ENCODE measurements around the gene PPP1R3C. TPM values are rescaled to one million over a fixed set of nuclear protein-coding genes. Genes with fewer than 3 reads are reported as not detected.

Gene PPP1R3C
- total RNA-seq, 2 experiments from 2014 or later, result not detected

DNA sequence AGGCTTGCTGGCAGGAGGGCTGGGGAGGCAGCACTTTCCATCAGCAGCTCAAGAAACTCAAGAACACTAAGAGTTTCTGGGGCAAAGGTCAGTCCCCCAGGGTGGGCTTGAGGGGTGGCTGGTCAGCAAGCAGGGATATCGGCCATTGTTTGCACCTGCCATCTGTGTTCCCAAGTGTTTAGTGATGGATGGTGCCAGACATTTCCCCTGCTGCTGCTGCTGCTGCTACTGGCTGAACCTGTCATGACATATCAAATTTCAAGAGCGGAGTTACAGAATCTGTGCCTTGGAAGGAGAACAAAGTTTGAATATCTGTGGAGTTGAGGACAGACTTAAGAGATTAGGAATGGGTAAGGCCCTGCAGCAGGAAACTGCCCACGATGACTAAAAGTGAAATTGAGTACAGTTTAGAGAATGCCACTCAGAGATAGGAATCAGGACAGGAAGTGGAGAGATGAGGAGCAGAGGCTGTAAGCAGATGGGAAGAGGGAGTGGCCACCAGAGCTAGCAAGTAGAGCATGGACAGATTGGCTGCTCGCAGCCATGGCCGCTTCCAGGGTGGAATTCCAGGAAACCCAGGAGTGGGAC lies 39.2 kb upstream of the PPP1R3C start:
- no peaks in the 10 kb centered on the region for H3K4me1 ChIP-seq (ENCODE audit: insufficient read depth, low read length, poor library complexity, severe bottlenecking)
- DNase-seq (ENCODE audit: low spot score), result no peak
- H3K36me3 ChIP-seq (ENCODE audit: insufficient read depth, low read length), result no peaks in the 10 kb centered on the region
- H4K20me1 ChIP-seq (ENCODE audit: insufficient read depth, low read length), result no peaks in the 10 kb centered on the region
- no TSS peak for BruUV-seq (replicated peaks)
- H3K79me2 ChIP-seq (ENCODE audit: insufficient read depth, low read depth, low read length), result no peaks in the 10 kb centered on the region
- TF ChIP-seq CTCF (conservative IDR thresholded peaks at IDR 0.05; ENCODE audit: low read length) (no peak), EZH2phosphoT487 (IDR thresholded peaks at IDR 0.05; ENCODE audit: borderline replicate concordance, low read depth, low read length) (no peak)
- CTCF ChIA-PET (ENCODE audit: unreplicated experiment), result no interaction called here
- intact Hi-C loops (cut with micrococcal nuclease; ENCODE audit: unreplicated experiment), result no loop called here
- H3K4me2 ChIP-seq (ENCODE audit: low read length), result no peak overlapping the region
- no peak overlapping the region for H2AFZ ChIP-seq (ENCODE audit: low read length)
- no peaks in the 10 kb centered on the region for H3K9me2 ChIP-seq (ENCODE audit: insufficient read depth, low read length)
- no peak overlapping the region for H3K4me3 ChIP-seq (ENCODE audit: low read depth, low read length, poor library complexity, severe bottlenecking)
- no peaks in the 10 kb centered on the region for H3K9me3 ChIP-seq (ENCODE audit: low read length)
- H3K27ac ChIP-seq (ENCODE audit: low read depth, low read length, poor library complexity, severe bottlenecking), result no peak overlapping the region
- POLR2A ChIA-PET, result interaction anchor here (0.6 kb wide), 1 partner anchor 124 kb away, joined by 3 read pairs; no protein-coding TSS in a partner anchor

DNA sequence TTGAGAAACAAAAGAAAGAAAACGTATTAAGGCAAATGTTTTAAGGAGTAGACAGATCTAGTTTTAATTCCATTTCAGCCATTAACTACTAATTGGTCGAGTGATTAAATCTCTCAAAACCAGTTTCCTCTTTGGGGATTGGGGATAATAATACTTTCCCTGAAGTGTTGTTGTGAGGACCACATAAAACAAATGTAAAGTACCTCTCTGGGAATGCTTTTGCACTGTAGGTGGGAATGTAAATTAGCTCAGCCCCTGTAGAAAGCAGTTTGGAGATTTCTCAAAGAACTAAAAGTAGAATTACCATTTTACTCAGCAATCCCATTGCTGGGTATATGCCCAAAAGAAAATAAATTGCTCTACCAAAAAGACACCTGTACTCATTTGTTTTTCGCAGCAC lies 36.0 kb upstream of the PPP1R3C start:
- intact Hi-C loops (cut with micrococcal nuclease; ENCODE audit: unreplicated experiment), result no loop called here
- POLR2A ChIA-PET, result no interaction called here
- Histone ChIP-seq H3K36me3 (ENCODE audit: insufficient read depth, low read length) (no peaks in the 10 kb centered on the region), H3K9me2 (ENCODE audit: insufficient read depth, low read length) (no peaks in the 10 kb centered on the region), H3K4me1 (ENCODE audit: insufficient read depth, low read length, poor library complexity, severe bottlenecking) (no peaks in the 10 kb centered on the region), H4K20me1 (ENCODE audit: insufficient read depth, low read length) (no peaks in the 10 kb centered on the region), H3K9me3 (ENCODE audit: low read length) (no peaks in the 10 kb centered on the region), H2AFZ (ENCODE audit: low read length) (no peak overlapping the region), H3K27ac (ENCODE audit: low read depth, low read length, poor library complexity, severe bottlenecking) (no peak overlapping the region), H3K4me3 (ENCODE audit: low read depth, low read length, poor library complexity, severe bottlenecking) (no peak overlapping the region), H3K4me2 (ENCODE audit: low read length) (no peak overlapping the region), H3K79me2 (ENCODE audit: insufficient read depth, low read depth, low read length) (no peaks in the 10 kb centered on the region)
- CTCF ChIA-PET (ENCODE audit: unreplicated experiment), result no interaction called here
- TF ChIP-seq EZH2phosphoT487 (IDR thresholded peaks at IDR 0.05; ENCODE audit: borderline replicate concordance, low read depth, low read length) (no peak), CTCF (conservative IDR thresholded peaks at IDR 0.05; ENCODE audit: low read length) (no peak)
- no peak for DNase-seq (ENCODE audit: low spot score)
- no TSS peak for BruUV-seq (replicated peaks)

GRCh38 chr10:91665842-91666241 lies 33.0 kb upstream of the PPP1R3C start:
- CTCF ChIA-PET (ENCODE audit: unreplicated experiment), result no interaction called here
- intact Hi-C loops (cut with micrococcal nuclease; ENCODE audit: unreplicated experiment), result no loop called here

More at GRCh38 chr10:91665842-91666241, 33.0 kb upstream of the PPP1R3C start:
- H3K79me2 ChIP-seq (ENCODE audit: insufficient read depth, low read depth, low read length), result no peaks in the 10 kb centered on the region
- H2AFZ ChIP-seq (ENCODE audit: low read length), result no peak overlapping the region
- no peaks in the 10 kb centered on the region; the same call in 1 of the 2 replicates for H3K9me2 ChIP-seq (ENCODE audit: insufficient read depth, low read length)
- H3K9me3 ChIP-seq (ENCODE audit: low read length), result no peaks in the 10 kb centered on the region
- H3K4me1 ChIP-seq (ENCODE audit: insufficient read depth, low read length, poor library complexity, severe bottlenecking), result no peaks in the 10 kb centered on the region
- no peak for TF ChIP-seq EZH2phosphoT487 (IDR thresholded peaks at IDR 0.05; ENCODE audit: borderline replicate concordance, low read depth, low read length)
- H3K36me3 ChIP-seq (ENCODE audit: insufficient read depth, low read length), result no peaks in the 10 kb centered on the region
- no TSS peak for BruUV-seq (replicated peaks)
- H3K4me3 ChIP-seq (ENCODE audit: low read depth, low read length, poor library complexity, severe bottlenecking), result no peak overlapping the region
- POLR2A ChIA-PET, result no interaction called here
- no peaks in the 10 kb centered on the region for H4K20me1 ChIP-seq (ENCODE audit: insufficient read depth, low read length)
- no peak overlapping the region for H3K4me2 ChIP-seq (ENCODE audit: low read length)
- DNase-seq (ENCODE audit: low spot score), result no peak
- no peak overlapping the region for H3K27ac ChIP-seq (ENCODE audit: low read depth, low read length, poor library complexity, severe bottlenecking)

All from OCI-LY7 (cell line).